Bronchial epithelial cell (primary cell): ENCODE data around the gene IQSEC1. TPM values are rescaled to one million over a fixed set of nuclear protein-coding genes. Genes with fewer than 3 reads are reported as not detected.
"Not testable (repeated sequence)": the region's sequence is repeated elsewhere in the genome, so short reads cannot be mapped to it uniquely, and the experiment has no call there.

Experiments used
- DNase-seq: peaks from one replicate; pipeline ENCODE4 v3.0.0-alpha.2; 2010; ENCODE audit warnings: low read depth
- FAIRE-seq: peaks from 2 replicates; lab custom pipeline; 2011; peaks lifted over from hg19 to GRCh38; lab: Jason Lieb, UNC
- H3K27me3 ChIP-seq: 2 replicates; pipeline ENCODE4 v1.5.1; 2011; ENCODE audit warnings: low read length; ENCODE audit not compliant: control insufficient read depth, insufficient read depth
- H3K36me3 ChIP-seq: 2 replicates; pipeline ENCODE4 v1.5.1; 2011; ENCODE audit warnings: low read length; ENCODE audit not compliant: control insufficient read depth, insufficient read depth
- H3K4me3 ChIP-seq: 2 replicates; pipeline ENCODE4 v1.5.1; 2011; ENCODE audit warnings: mild to moderate bottlenecking, low read depth, low read length, control low read depth
- total RNA-seq: library from RNA; depleted of rRNA; stranded (reverse); fragments of >200 nt; gene quantifications from 2 replicates; pipeline ENCODE4 v1.2.1, GENCODE V29; 2014
- TF ChIP-seq, protein P1 (sequence below): IDR thresholded peaks from 2 replicates; pipeline ENCODE4 v1.5.1; 2011; ENCODE audit warnings: mild to moderate bottlenecking, moderate library complexity, low read length, control low read depth, inconsistent platforms; ENCODE audit not compliant: insufficient read depth, severe bottlenecking

The IQSEC1 gene
- total RNA-seq, 1 donor from 2014 or later = 6.6 TPM

- Histone ChIP-seq H3K4me3 (no peak overlapping the region), H3K36me3 (no peaks in the 10 kb centered on the region), H3K27me3 (no peaks in the 10 kb centered on the region)
- FAIRE-seq = no peak
- TF ChIP-seq, protein P1, sequence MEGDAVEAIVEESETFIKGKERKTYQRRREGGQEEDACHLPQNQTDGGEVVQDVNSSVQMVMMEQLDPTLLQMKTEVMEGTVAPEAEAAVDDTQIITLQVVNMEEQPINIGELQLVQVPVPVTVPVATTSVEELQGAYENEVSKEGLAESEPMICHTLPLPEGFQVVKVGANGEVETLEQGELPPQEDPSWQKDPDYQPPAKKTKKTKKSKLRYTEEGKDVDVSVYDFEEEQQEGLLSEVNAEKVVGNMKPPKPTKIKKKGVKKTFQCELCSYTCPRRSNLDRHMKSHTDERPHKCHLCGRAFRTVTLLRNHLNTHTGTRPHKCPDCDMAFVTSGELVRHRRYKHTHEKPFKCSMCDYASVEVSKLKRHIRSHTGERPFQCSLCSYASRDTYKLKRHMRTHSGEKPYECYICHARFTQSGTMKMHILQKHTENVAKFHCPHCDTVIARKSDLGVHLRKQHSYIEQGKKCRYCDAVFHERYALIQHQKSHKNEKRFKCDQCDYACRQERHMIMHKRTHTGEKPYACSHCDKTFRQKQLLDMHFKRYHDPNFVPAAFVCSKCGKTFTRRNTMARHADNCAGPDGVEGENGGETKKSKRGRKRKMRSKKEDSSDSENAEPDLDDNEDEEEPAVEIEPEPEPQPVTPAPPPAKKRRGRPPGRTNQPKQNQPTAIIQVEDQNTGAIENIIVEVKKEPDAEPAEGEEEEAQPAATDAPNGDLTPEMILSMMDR = no peak
- no peak for DNase-seq
Measured at GRCh38 chr3:12879191-12879815, 193.9 kb downstream of the IQSEC1 start.

GRCh38 chr3:12878758-12879157 lies 194.5 kb downstream of the IQSEC1 start:
- FAIRE-seq, H3K36me3 ChIP-seq, DNase-seq, H3K4me3 ChIP-seq, H3K27me3 ChIP-seq: not testable (repeated sequence)

GRCh38 chr3:12878141-12878574 lies 195.1 kb downstream of the IQSEC1 start:
- no peak for DNase-seq
- no peak for FAIRE-seq
- no peak overlapping the region for H3K4me3 ChIP-seq
- H3K36me3 ChIP-seq = no peaks in the 10 kb centered on the region
- TF ChIP-seq, protein P1 = no peak
- H3K27me3 ChIP-seq = no peaks in the 10 kb centered on the region

GRCh38 chr3:12877040-12877439 lies 196.2 kb downstream of the IQSEC1 start:
- Histone ChIP-seq H3K36me3 (no peaks in the 10 kb centered on the region), H3K27me3 (no peaks in the 10 kb centered on the region), H3K4me3 (no peak overlapping the region)
- DNase-seq = no peak
- TF ChIP-seq, protein P1 = no peak
- FAIRE-seq = peak; percentile 64

GRCh38 chr3:12875857-12876836 lies 197.1 kb downstream of the IQSEC1 start:
- no peaks in the 10 kb centered on the region for H3K36me3 ChIP-seq
- FAIRE-seq (no peak), DNase-seq (no peak)
- no peak overlapping the region for H3K4me3 ChIP-seq
- TF ChIP-seq, protein P1 = peak; percentile 30
- H3K27me3 ChIP-seq = no peaks in the 10 kb centered on the region

- Histone ChIP-seq H3K36me3 (no peaks in the 10 kb centered on the region), H3K27me3 (no peaks in the 10 kb centered on the region), H3K4me3 (no peak overlapping the region)
- TF ChIP-seq, protein P1 = no peak
- FAIRE-seq (no peak), DNase-seq (no peak)
Measured at GRCh38 chr3:12871404-12871983, 201.7 kb downstream of the IQSEC1 start.
